HEK293T (cell line): ENCODE results near the gene BEAN1.

Experiments
- CTCF ChIA-PET: fragments of 350-600 bp; formaldehyde crosslinking; extraction: SDS; loops from one replicate; lab custom pipeline; 2021; ENCODE audit warnings: antibody characterized with exemption, inconsistent platforms; lab: Yijun Ruan, JAX
- POLR2A ChIA-PET: fragments of 350-600 bp; formaldehyde crosslinking; extraction: SDS; loops from one replicate; lab custom pipeline; 2020; ENCODE audit warnings: antibody characterized with exemption, inconsistent platforms; lab: Yijun Ruan, JAX
- DNase-seq: peaks from one replicate; pipeline ENCODE4 v3.0.0; 2012; ENCODE audit warnings: mixed read lengths; ENCODE audit errors: extremely low spot score
- ARNT ChIP-seq: fragments of 450-650 bp; IDR thresholded peaks from 2 replicates; pipeline ENCODE4 v1.6.1; 2017; ENCODE audit warnings: mild to moderate bottlenecking
- BHLHE40 ChIP-seq: fragments of 450-650 bp; IDR thresholded peaks from 2 replicates; pipeline ENCODE4 v1.6.1; 2016; ENCODE audit warnings: mild to moderate bottlenecking, moderate library complexity, borderline replicate concordance
- CTBP1 ChIP-seq: fragments of 450-650 bp; IDR thresholded peaks from 2 replicates; pipeline ENCODE4 v1.6.1; 2016; ENCODE audit warnings: borderline replicate concordance
- ELF4 ChIP-seq: fragments of 450-650 bp; IDR thresholded peaks from 2 replicates; pipeline ENCODE4 v1.6.1; 2017; ENCODE audit warnings: antibody characterized with exemption
- FOXA1 ChIP-seq: fragments of 450-650 bp; IDR thresholded peaks from 2 replicates; pipeline ENCODE4 v1.6.1; 2016; ENCODE audit warnings: mild to moderate bottlenecking
- FOXK2 ChIP-seq: fragments of 450-650 bp; IDR thresholded peaks from 2 replicates; pipeline ENCODE4 v1.6.1; 2016; ENCODE audit warnings: mild to moderate bottlenecking
- FOXM1 ChIP-seq: fragments of 450-650 bp; IDR thresholded peaks from 2 replicates; pipeline ENCODE4 v1.6.1; 2017; ENCODE audit warnings: mild to moderate bottlenecking, borderline replicate concordance
- HDGF ChIP-seq: fragments of 450-650 bp; IDR thresholded peaks from 2 replicates; pipeline ENCODE4 v1.6.1; 2017; ENCODE audit warnings: antibody characterized with exemption, borderline replicate concordance
- L3MBTL2 ChIP-seq: fragments of 450-650 bp; conservative IDR thresholded peaks from 2 replicates; pipeline ENCODE4 v1.6.1; 2016; ENCODE audit warnings: mild to moderate bottlenecking
- LEF1 ChIP-seq: fragments of 450-650 bp; IDR thresholded peaks from 2 replicates; pipeline ENCODE4 v1.6.1; 2017; ENCODE audit warnings: mild to moderate bottlenecking, borderline replicate concordance
- NFRKB ChIP-seq: fragments of 450-650 bp; IDR thresholded peaks from 2 replicates; pipeline ENCODE4 v1.6.1; 2016; ENCODE audit warnings: mild to moderate bottlenecking, moderate library complexity
- SP1 ChIP-seq: fragments of 450-650 bp; IDR thresholded peaks from 2 replicates; pipeline ENCODE4 v1.6.1; 2017
- SUZ12 ChIP-seq: fragments of 450-650 bp; IDR thresholded peaks from 2 replicates; pipeline ENCODE4 v1.6.1; 2016; ENCODE audit warnings: mild to moderate bottlenecking
- TARDBP ChIP-seq: fragments of 450-650 bp; IDR thresholded peaks from 2 replicates; pipeline ENCODE4 v1.6.1; 2016
- ZNF384 ChIP-seq: fragments of 450-650 bp; IDR thresholded peaks from 2 replicates; pipeline ENCODE4 v1.6.1; 2016
- TF ChIP-seq, protein P1 (sequence below): fragments of 450-650 bp; IDR thresholded peaks from 2 replicates; pipeline ENCODE4 v1.6.1; 2016

Gene BEAN1

DNA sequence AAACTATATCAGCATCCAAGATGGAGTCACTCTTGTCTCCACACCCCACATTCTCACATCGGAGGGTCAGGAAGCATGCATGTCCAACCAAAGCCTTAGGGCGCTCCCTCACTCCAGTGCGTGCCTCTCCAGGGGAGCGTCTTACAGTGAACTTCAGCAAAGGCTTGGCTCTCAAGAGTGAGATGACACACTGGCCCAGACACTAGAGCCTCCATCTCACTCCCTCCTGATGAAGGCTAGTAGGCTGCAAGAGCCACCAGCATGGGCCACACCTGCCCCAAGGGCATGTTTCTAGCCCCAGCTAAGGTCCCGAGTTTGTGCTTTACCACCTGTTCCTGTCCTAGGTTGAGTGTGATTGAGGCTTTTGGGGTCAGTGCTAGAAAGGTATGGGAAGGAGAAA, 40.5 kb downstream of the BEAN1 start:
- ChIA-PET POLR2A (no interaction called here), CTCF (no interaction called here)
- no peak for TF ChIP-seq ELF4
- no peak for TF ChIP-seq FOXA1
- no peak for TF ChIP-seq FOXK2
- TF ChIP-seq LEF1 = no peak
- no peak for TF ChIP-seq NFRKB
- no peak for TF ChIP-seq HDGF
- no peak for TF ChIP-seq TARDBP
- no peak for TF ChIP-seq L3MBTL2
- TF ChIP-seq BHLHE40 = no peak
- no peak for TF ChIP-seq SUZ12
- no peak for TF ChIP-seq CTBP1
- TF ChIP-seq SP1 = no peak
- no peak for TF ChIP-seq ZNF384
- TF ChIP-seq, protein P1, sequence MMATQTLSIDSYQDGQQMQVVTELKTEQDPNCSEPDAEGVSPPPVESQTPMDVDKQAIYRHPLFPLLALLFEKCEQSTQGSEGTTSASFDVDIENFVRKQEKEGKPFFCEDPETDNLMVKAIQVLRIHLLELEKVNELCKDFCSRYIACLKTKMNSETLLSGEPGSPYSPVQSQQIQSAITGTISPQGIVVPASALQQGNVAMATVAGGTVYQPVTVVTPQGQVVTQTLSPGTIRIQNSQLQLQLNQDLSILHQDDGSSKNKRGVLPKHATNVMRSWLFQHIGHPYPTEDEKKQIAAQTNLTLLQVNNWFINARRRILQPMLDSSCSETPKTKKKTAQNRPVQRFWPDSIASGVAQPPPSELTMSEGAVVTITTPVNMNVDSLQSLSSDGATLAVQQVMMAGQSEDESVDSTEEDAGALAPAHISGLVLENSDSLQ = no peak
- no peak for TF ChIP-seq FOXM1
- TF ChIP-seq ARNT = no peak
- no peak for DNase-seq

DNA sequence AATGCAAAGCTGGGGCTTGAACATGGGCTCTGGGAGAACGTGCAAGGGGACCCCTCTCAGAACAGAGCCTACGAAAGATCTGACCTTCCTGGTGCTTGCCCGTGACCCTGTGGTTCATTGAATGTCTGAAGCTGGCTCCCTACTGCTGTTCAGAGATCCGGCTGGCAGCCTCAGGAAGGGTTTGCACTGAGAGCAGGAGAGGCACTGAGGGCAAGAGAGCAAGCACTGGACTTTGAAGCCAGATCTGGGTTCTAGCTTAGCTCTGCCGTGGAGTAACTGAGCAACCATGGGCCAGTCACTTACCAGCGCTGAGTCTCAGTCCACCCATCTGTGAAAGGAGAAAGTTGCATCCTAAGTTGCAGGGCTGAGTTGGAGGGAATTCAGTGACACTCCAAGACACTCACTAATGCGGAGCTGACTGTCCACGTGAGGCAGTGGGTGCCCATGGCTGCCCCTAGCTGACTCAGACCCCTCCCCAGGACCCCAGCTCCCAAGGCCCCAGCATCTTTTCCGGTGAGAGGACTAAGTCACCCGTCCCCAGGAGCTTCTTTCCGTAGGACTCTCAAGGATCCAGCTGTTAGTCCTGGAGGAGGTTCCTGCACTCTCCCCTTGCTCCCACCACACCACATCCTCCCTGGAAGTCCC, 41.3 kb downstream of the BEAN1 start:
- POLR2A ChIA-PET = interaction anchor here (0.9 kb wide), 1 partner anchor 11 kb away, joined by 3 read pairs; no protein-coding TSS in a partner anchor
- DNase-seq = no peak
- TF ChIP-seq FOXK2 = no peak
- TF ChIP-seq NFRKB = no peak
- TF ChIP-seq FOXA1 = no peak
- TF ChIP-seq SP1 = no peak
- TF ChIP-seq TARDBP = no peak
- TF ChIP-seq ZNF384 = no peak
- TF ChIP-seq L3MBTL2 = no peak
- TF ChIP-seq ARNT = no peak
- TF ChIP-seq SUZ12 = no peak
- no peak for TF ChIP-seq HDGF
- TF ChIP-seq BHLHE40 = no peak
- TF ChIP-seq, protein P1 = no peak
- no peak for TF ChIP-seq ELF4
- no peak for TF ChIP-seq FOXM1
- no peak for TF ChIP-seq LEF1
- no peak for TF ChIP-seq CTBP1
- CTCF ChIA-PET = interaction anchor here (1.2 kb wide), 1 partner anchor 8 kb away, joined by 4 read pairs; no protein-coding TSS in a partner anchor

DNA sequence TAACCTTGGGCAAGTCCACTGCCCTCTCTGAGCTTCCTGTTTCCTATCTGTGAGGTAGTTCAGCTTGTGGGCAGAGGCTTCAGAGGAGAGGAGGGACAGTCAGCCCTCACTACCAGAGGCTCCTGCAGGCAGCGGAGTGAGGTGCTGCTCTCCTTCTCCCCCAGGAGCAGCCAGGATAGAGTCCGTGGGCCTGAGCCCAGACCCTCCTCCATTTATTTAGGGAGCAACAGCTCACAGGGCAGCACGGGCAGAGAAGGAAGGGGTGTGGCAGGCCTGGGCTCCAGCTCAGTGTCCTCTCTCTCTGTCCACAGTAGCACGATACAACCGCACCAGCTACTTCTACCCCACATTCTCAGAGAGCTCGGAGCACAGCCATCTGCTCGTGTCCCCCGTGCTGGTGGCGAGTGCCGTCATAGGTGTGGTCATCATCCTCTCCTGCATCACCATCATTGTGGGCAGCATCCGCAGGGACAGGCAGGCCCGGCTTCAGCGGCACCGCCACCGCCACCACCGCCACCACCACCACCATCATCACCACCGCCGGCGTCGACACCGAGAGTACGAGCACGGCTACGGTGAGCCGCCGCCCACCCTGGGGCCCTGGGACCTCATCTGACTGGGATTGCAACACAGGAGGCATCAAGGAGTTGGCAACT, 42.3 kb downstream of the BEAN1 start:
- no peak for DNase-seq
- TF ChIP-seq BHLHE40 = no peak
- TF ChIP-seq TARDBP = no peak
- TF ChIP-seq CTBP1 = no peak
- no peak for TF ChIP-seq ZNF384
- TF ChIP-seq ELF4 = no peak
- TF ChIP-seq HDGF = no peak
- TF ChIP-seq FOXA1 = no peak
- TF ChIP-seq FOXK2 = no peak
- POLR2A ChIA-PET = no interaction called here
- CTCF ChIA-PET = no interaction called here

DNA sequence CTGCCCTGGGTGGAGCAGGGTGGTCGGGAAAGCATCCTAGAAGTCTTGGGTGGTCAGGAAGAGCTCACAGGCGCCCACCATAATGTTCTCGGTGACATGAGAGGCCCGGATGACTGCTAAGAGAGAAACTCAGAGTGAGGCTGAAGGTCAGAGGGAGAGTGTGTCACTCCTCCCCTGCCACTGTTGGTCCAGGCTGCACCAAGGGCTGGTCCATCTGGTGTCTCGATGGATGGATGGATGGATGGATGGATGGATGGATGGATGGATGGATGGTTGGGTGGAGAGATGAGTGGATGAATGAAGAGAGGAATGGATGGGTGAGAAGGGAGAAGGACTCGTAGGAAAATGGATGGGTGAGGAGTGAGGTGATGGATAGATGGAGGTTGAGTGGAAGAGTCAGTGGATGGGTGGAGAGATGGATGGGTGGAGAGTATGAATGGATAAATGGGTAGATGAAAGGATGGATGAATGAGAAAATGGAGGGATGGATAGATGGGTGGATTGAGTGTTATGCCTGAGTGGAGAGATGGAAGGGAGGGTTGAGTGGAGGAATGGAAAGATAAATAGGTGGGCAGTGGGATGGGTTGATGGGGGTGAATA, 43.0 kb downstream of the BEAN1 start:
- ChIA-PET CTCF (no interaction called here), POLR2A (no interaction called here)
- no peak for DNase-seq
- no peak for TF ChIP-seq ZNF384
- no peak for TF ChIP-seq BHLHE40
- no peak for TF ChIP-seq FOXA1

DNA sequence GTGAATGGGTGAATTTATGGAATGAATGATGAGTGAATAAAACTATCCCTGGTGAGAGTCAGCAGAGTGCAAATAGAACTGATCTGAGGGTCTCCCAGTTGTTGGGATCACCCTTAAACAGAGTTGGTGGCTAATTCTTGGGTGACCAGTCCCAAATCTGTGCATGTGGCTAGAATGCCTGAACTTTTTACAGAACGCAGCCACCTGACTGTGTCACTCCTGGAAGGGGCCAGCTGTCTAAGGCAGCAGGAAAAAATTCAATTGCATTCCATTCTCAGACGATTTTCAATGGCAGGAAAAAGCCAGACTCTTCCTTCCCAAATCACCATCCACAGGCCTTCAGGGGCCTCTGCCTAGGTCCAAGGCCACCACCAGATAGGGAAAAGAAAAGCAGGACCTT, 43.5 kb downstream of the BEAN1 start:
- ChIA-PET POLR2A (no interaction called here), CTCF (no interaction called here)
- TF ChIP-seq BHLHE40 (no peak), FOXM1 (no peak), SUZ12 (no peak), TARDBP (no peak), HDGF (no peak), SP1 (no peak)
- no peak for DNase-seq

DNA sequence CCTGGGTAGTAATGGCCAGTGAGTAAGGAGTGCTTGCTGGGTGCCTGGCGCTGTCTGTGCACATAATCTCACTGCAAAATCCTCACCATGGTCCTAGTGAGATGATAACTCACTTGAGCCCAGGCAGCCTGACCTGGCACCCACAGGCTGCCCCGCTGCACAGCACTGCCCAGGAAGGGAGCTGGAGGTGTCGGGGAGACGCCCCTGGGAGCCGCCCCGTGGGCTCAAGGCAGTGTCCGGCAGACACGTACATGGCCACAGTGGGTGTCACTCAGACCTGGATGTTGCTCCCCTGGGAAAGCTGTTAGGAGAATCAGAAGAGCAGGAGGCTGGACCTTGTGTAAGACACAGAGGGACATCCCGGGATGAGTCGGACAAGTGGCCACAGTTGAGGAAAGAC, 44.2 kb downstream of the BEAN1 start:
- ChIA-PET POLR2A (no interaction called here), CTCF (no interaction called here)
- no peak for TF ChIP-seq TARDBP
- no peak for TF ChIP-seq FOXK2
- no peak for TF ChIP-seq FOXM1
- no peak for TF ChIP-seq NFRKB
- TF ChIP-seq, protein P1 = no peak
- no peak for TF ChIP-seq ARNT
- TF ChIP-seq SUZ12 = no peak
- no peak for TF ChIP-seq L3MBTL2
- TF ChIP-seq ELF4 = no peak
- TF ChIP-seq ZNF384 = no peak
- TF ChIP-seq LEF1 = no peak
- DNase-seq = no peak
